Loucy (cell line): Measurements from ENCODE around the gene ANP32E.
"Not testable (repeated sequence)": the region's sequence is repeated elsewhere in the genome, so short reads cannot be mapped to it uniquely, and the experiment has no call there.

ENCODE experiments used
- H2AFZ ChIP-seq: fragments of 200-600 bp; sonication (generic); 2 replicates; pipeline ENCODE4 v1.6.0; 2016; ENCODE audit warnings: antibody characterized with exemption, mild to moderate bottlenecking, low read length, moderate library complexity
- H3F3A ChIP-seq: fragments of 200-600 bp; 2 replicates; pipeline ENCODE4 v1.6.0; 2016; ENCODE audit warnings: antibody characterized with exemption, low read depth, mild to moderate bottlenecking
- H3K27me3 ChIP-seq: fragments of 200-600 bp; sonication (generic); 2 replicates; pipeline ENCODE4 v1.6.1; 2014; ENCODE audit warnings: low read length, mild to moderate bottlenecking; ENCODE audit not compliant: insufficient read depth, poor library complexity, severe bottlenecking
- H3K36me3 ChIP-seq: fragments of 200-600 bp; sonication (generic); 2 replicates; pipeline ENCODE4 v1.6.1; 2016; ENCODE audit warnings: low read length; ENCODE audit not compliant: insufficient read depth
- H3K4me1 ChIP-seq: fragments of 200-600 bp; sonication (generic); 2 replicates; pipeline ENCODE4 v1.5.1; 2014; ENCODE audit warnings: low read length, mild to moderate bottlenecking; ENCODE audit not compliant: insufficient read depth, poor library complexity, severe bottlenecking
- H3K4me2 ChIP-seq: fragments of 200-600 bp; sonication (generic); 2 replicates; pipeline ENCODE4 v1.6.0; 2014; ENCODE audit warnings: antibody characterized with exemption, low read length, low read depth, mild to moderate bottlenecking; ENCODE audit not compliant: poor library complexity, severe bottlenecking
- H3K4me3 ChIP-seq: fragments of 200-600 bp; sonication (generic); 2 replicates; pipeline ENCODE4 v1.5.1; 2014; ENCODE audit warnings: low read length, mild to moderate bottlenecking, mixed read lengths; ENCODE audit not compliant: poor library complexity, severe bottlenecking
- H3K79me2 ChIP-seq: fragments of 200-600 bp; sonication (generic); 2 replicates; pipeline ENCODE4 v1.6.1; 2014; ENCODE audit warnings: low read length; ENCODE audit not compliant: insufficient read depth
- H3K9ac ChIP-seq: fragments of 200-600 bp; sonication (generic); 2 replicates; pipeline ENCODE4 v1.6.0; 2014; ENCODE audit warnings: mild to moderate bottlenecking, low read depth, low read length, moderate library complexity; ENCODE audit not compliant: poor library complexity, severe bottlenecking
- H3K9me2 ChIP-seq: fragments of 200-600 bp; sonication (generic); replicated peaks from 2 replicates; pipeline ENCODE4 v1.6.1; 2016; ENCODE audit warnings: low read depth, low read length, mixed read lengths
- H3K9me3 ChIP-seq: fragments of 200-600 bp; sonication (generic); 2 replicates; pipeline ENCODE4 v1.6.1; 2014; ENCODE audit warnings: mild to moderate bottlenecking, antibody characterized with exemption, low read length, low read depth; ENCODE audit not compliant: insufficient read depth
- H4K20me1 ChIP-seq: fragments of 200-600 bp; sonication (generic); 2 replicates; pipeline ENCODE4 v1.6.0; 2014; ENCODE audit warnings: antibody characterized with exemption, low read length, mild to moderate bottlenecking; ENCODE audit not compliant: insufficient read depth, poor library complexity, severe bottlenecking
- CTCF ChIP-seq: fragments of 200-600 bp; sonication (generic); conservative IDR thresholded peaks from 2 replicates; pipeline ENCODE4 v1.5.1; 2014; ENCODE audit warnings: mild to moderate bottlenecking, antibody characterized with exemption, low read length
- EZH2phosphoT487 ChIP-seq: fragments of 200-600 bp; IDR thresholded peaks from 2 replicates; pipeline ENCODE4 v1.6.1; 2018; ENCODE audit warnings: antibody characterized with exemption, mild to moderate bottlenecking, moderate library complexity, borderline replicate concordance

ANP32E gene

GRCh38 chr1:150212070-150212469 is 23.8 kb downstream of the ANP32E start:
- H3K4me1 ChIP-seq: peaks cover 7% of the 10 kb centered on the region
- H3K9me3 ChIP-seq: no peaks in the 10 kb centered on the region
- no peak overlapping the region for H3K4me2 ChIP-seq
- H4K20me1 ChIP-seq: no peaks in the 10 kb centered on the region
- TF ChIP-seq CTCF (no peak), EZH2phosphoT487 (no peak)
- no peak overlapping the region for H3K4me3 ChIP-seq
- H3K79me2 ChIP-seq: no peaks in the 10 kb centered on the region
- H3K27me3 ChIP-seq: no peaks in the 10 kb centered on the region
- no peak overlapping the region for H3K9ac ChIP-seq
- H3K9me2 ChIP-seq: no peaks in the 10 kb centered on the region
- no peak overlapping the region for H2AFZ ChIP-seq
- H3F3A ChIP-seq: peaks cover 6% of the 10 kb centered on the region; the same call in 1 of the 2 replicates
- no peaks in the 10 kb centered on the region for H3K36me3 ChIP-seq

GRCh38 chr1:150210706-150211105 is 25.2 kb downstream of the ANP32E start:
- H3K4me1 ChIP-seq: peaks cover 7% of the 10 kb centered on the region
- H3K79me2 ChIP-seq: no peaks in the 10 kb centered on the region
- no peak overlapping the region for H3K4me3 ChIP-seq
- no peaks in the 10 kb centered on the region for H3K9me3 ChIP-seq
- no peak overlapping the region for H3K4me2 ChIP-seq
- no peaks in the 10 kb centered on the region for H3K9me2 ChIP-seq
- no peaks in the 10 kb centered on the region for H3K27me3 ChIP-seq
- TF ChIP-seq EZH2phosphoT487 (no peak), CTCF (no peak)
- no peaks in the 10 kb centered on the region for H4K20me1 ChIP-seq
- no peaks in the 10 kb centered on the region for H3F3A ChIP-seq
- no peak overlapping the region for H2AFZ ChIP-seq
- no peaks in the 10 kb centered on the region for H3K36me3 ChIP-seq
- H3K9ac ChIP-seq: no peak overlapping the region

GRCh38 chr1:150210091-150210490 is 25.8 kb downstream of the ANP32E start:
- no peak overlapping the region for H3K9ac ChIP-seq
- H3K4me3 ChIP-seq: no peak overlapping the region
- TF ChIP-seq CTCF: no peak
- no peak for TF ChIP-seq EZH2phosphoT487
- H3K9me3 ChIP-seq: no peaks in the 10 kb centered on the region
- no peaks in the 10 kb centered on the region for H3K79me2 ChIP-seq
- no peaks in the 10 kb centered on the region for H3K36me3 ChIP-seq
- H4K20me1 ChIP-seq: no peaks in the 10 kb centered on the region
- no peaks in the 10 kb centered on the region for H3F3A ChIP-seq
- no peak overlapping the region for H2AFZ ChIP-seq
- peaks cover 7% of the 10 kb centered on the region for H3K4me1 ChIP-seq
- no peaks in the 10 kb centered on the region for H3K9me2 ChIP-seq
- no peak overlapping the region for H3K4me2 ChIP-seq
- no peaks in the 10 kb centered on the region for H3K27me3 ChIP-seq

GRCh38 chr1:150208460-150208859 is 27.5 kb downstream of the ANP32E start:
- not testable (repeated sequence) for H4K20me1 ChIP-seq, H3K9me2 ChIP-seq, H3K4me2 ChIP-seq, H3K79me2 ChIP-seq, H3F3A ChIP-seq, H3K4me3 ChIP-seq, H3K9ac ChIP-seq, H2AFZ ChIP-seq, H3K36me3 ChIP-seq, H3K9me3 ChIP-seq, H3K4me1 ChIP-seq, H3K27me3 ChIP-seq
